Measurements from ENCODE around the gene STRN4.
"Not testable (repeated sequence)": the region's sequence is repeated elsewhere in the genome, so short reads cannot be mapped to it uniquely, and the experiment has no call there.

DNA sequence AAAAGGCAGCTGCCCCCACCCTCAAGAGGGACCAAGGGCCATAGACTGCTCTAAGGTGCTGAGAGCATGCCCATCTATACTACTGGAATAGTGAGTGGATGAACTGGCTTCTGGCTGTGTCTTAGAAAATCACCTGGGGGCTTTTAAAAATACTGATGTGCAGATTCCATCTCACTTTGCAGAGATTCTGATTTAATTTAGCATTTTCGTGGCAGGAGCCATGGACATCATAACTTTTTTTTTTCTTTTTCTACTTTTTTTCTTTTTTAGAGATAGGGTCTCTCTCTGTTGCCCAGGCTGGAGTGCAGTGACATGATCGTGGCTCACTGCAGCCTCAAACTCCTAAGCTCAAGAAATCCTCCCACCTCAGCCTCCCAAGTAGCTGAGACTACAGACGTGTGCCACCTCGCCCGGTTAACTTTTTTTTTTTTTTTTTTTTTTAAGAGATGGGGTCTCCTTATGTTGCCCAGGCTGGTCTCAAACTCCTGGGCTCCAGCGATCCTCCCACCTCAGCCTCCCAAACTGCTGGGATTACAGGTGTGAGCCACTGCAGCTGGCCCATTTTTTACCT is 33.4 kb downstream of the STRN4 start:
- TF ChIP-seq, protein P1, sequence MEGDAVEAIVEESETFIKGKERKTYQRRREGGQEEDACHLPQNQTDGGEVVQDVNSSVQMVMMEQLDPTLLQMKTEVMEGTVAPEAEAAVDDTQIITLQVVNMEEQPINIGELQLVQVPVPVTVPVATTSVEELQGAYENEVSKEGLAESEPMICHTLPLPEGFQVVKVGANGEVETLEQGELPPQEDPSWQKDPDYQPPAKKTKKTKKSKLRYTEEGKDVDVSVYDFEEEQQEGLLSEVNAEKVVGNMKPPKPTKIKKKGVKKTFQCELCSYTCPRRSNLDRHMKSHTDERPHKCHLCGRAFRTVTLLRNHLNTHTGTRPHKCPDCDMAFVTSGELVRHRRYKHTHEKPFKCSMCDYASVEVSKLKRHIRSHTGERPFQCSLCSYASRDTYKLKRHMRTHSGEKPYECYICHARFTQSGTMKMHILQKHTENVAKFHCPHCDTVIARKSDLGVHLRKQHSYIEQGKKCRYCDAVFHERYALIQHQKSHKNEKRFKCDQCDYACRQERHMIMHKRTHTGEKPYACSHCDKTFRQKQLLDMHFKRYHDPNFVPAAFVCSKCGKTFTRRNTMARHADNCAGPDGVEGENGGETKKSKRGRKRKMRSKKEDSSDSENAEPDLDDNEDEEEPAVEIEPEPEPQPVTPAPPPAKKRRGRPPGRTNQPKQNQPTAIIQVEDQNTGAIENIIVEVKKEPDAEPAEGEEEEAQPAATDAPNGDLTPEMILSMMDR (IDR thresholded peaks at IDR 0.05), result not testable (repeated sequence)
- TF ChIP-seq POLR2A (IDR thresholded peaks at IDR 0.05), result not testable (repeated sequence)

All from uterus (tissue), 2 donors.